ENCODE measurements around the gene WNT7A.

WNT7A gene

DNA sequence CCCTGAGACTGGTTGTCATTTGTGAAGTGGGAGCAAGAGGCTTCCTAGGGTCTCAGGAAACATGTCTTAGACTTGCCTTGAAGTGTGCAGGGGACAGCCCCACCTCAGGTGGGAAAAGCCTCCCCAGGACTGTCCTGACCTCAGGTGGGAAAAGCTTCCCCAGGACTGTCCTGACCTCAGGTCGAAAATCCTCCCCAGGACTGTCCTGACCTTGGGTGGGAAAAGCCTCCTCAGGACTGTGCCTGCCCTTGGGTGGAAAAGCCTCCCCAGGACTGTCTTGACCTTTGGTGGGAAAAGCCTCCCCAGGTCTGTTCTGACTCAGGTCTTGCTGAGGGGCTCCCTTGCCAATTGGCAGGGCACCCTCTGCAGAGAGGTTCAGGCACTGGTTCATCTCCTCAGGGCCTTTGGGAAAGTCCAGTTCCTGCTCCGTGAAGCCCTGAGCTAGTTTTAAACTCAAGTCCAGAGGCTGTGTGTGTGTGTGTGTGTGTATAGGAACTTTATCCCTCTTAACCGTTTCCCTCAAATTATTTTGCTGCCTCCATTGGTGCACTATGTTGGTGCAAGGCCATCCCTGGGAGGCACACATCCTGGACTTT is 64.7 kb downstream of the WNT7A start:
- no peak for TF ChIP-seq CTCF (IDR thresholded peaks at IDR 0.05; ENCODE audit: low read depth, low read length)
- no peak overlapping the region for H3K4me3 ChIP-seq (replicated peaks in 1 of 2; ENCODE audit: low read depth in 2 of 2, low read length in 2 of 2)
- no peak for DNase-seq (ENCODE audit: low read depth in 2 of 2)

GRCh38 chr3:13812034-13812471 is 67.8 kb downstream of the WNT7A start:
- no peak overlapping the region for H3K4me3 ChIP-seq (replicated peaks in 1 of 2; ENCODE audit: low read depth in 2 of 2, low read length in 2 of 2)
- TF ChIP-seq CTCF (IDR thresholded peaks at IDR 0.05; ENCODE audit: low read depth, low read length): no peak
- no peak for DNase-seq (ENCODE audit: low read depth in 2 of 2)

GRCh38 chr3:13811614-13812013 is 68.3 kb downstream of the WNT7A start:
- no peak overlapping the region for H3K4me3 ChIP-seq (replicated peaks in 1 of 2; ENCODE audit: low read depth in 2 of 2, low read length in 2 of 2)
- TF ChIP-seq CTCF (IDR thresholded peaks at IDR 0.05; ENCODE audit: low read depth, low read length): no peak
- no peak for DNase-seq (ENCODE audit: low read depth in 2 of 2)

GRCh38 chr3:13808550-13808949 is 71.3 kb downstream of the WNT7A start:
- no peak overlapping the region for H3K4me3 ChIP-seq (replicated peaks in 1 of 2; ENCODE audit: low read depth in 2 of 2, low read length in 2 of 2)
- no peak for TF ChIP-seq CTCF (IDR thresholded peaks at IDR 0.05; ENCODE audit: low read depth, low read length)
- DNase-seq (ENCODE audit: low read depth in 2 of 2): no peak

DNA sequence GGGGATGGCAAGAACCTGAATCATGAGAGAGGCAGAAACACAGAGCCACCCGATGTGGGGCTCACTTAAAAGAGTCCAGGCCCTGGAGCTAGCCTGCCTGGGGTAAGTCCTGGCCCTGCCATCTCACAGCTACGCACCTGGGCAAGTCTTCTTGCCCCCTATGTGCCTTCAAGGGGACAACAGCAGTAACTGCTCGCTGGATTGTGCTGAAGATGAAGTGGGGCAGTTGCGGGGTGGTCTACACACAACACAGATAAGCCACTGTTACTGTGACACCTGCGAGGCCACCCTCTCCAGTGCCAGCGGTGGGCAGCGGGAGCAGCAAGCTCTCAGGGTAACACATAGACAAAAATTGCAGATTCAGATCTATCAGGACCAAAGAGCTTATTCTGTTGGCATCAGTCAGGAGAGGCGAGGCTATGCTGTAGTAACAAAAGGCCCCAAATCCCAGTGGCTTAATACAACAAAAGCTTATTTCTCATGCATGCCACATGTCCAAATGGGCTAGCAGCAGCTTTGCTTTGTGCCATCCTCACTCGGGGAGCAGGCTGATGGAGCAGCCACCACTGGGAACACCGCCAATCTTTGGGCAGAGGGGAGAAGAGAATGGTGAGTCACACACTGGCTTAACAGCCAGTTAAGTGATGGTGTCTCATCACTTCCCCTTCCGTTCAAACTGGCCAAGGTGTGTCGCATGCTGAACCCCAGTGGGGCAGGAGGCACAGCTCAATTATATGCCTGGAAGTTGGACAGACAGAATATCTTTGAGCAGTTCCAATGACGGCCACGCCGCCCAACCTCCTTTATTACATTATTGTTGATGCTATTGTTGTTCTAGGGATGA is 78.3 kb downstream of the WNT7A start:
- no peak for DNase-seq (ENCODE audit: low read depth in 2 of 2)
- H3K4me3 ChIP-seq (replicated peaks in 1 of 2; ENCODE audit: low read depth in 2 of 2, low read length in 2 of 2): no peak overlapping the region
- no peak for TF ChIP-seq CTCF (IDR thresholded peaks at IDR 0.05; ENCODE audit: low read depth, low read length)

GRCh38 chr3:13800064-13800463 is 79.8 kb downstream of the WNT7A start:
- no peak for TF ChIP-seq CTCF (IDR thresholded peaks at IDR 0.05; ENCODE audit: low read depth, low read length)
- H3K4me3 ChIP-seq (replicated peaks in 1 of 2; ENCODE audit: low read depth in 2 of 2, low read length in 2 of 2): no peak overlapping the region
- DNase-seq (ENCODE audit: low read depth in 2 of 2): no peak

Measured in cardiac fibroblast (primary cell).